B cell (primary cell): ENCODE results near the gene STX18. TPM values are rescaled to one million over a fixed set of nuclear protein-coding genes. Genes with fewer than 3 reads are reported as not detected.

Experiments used
- ATAC-seq: fragments of 200-7000 bp; cut with Tn5 transposase; one replicate; pipeline ENCODE4 v1.10.0; 2021; ENCODE audit warnings: low read depth, mild to moderate bottlenecking, moderate number of reproducible peaks, moderate library complexity
- CTCF ChIA-PET: fragments of 350-600 bp; sonication (Branson Sonifier 250); formaldehyde crosslinking; loops from one replicate; lab custom pipeline; 2021; ENCODE audit warnings: antibody characterized with exemption, inconsistent platforms; lab: Charles Lee
- POLR2A ChIA-PET: fragments of 350-600 bp; sonication (Branson Sonifier 250); formaldehyde crosslinking; loops from one replicate; lab custom pipeline; 2021; ENCODE audit warnings: antibody characterized with exemption; lab: Charles Lee
- DNase-seq: peaks from one replicate; pipeline ENCODE4 v3.0.0; 2013
- H2AFZ ChIP-seq: 2 replicates; pipeline ENCODE4 v1.6.1; 2012; ENCODE audit warnings: mild to moderate bottlenecking, low read depth, low read length; ENCODE audit not compliant: insufficient read depth, poor library complexity, severe bottlenecking
- H3K27ac ChIP-seq, 2 donors: 1 replicate in 1 of 2; 2 replicates in 1 of 2; pipeline ENCODE4 v1.5.1; 2012 to 2013; ENCODE audit warnings: low read length in 2 of 2, mild to moderate bottlenecking in 2 of 2, moderate library complexity in 1 of 2
- H3K27me3 ChIP-seq, 4 experiments: fragments of 200-600 bp in 1 of 4; sonication (generic) in 1 of 4; replicated peaks in 1 of 4; 1 replicate in 2 of 4; 2 replicates in 2 of 4; pipeline versions ENCODE4 v1.6.1 to v1.7.0; 2013 to 2016; ENCODE audit warnings: low read length in 3 of 4, mild to moderate bottlenecking in 2 of 4, mixed read lengths in 1 of 4, moderate library complexity in 1 of 4; ENCODE audit not compliant: insufficient read depth in 4 of 4, control insufficient read depth in 3 of 4; ENCODE audit errors: control extremely low read depth in 1 of 4
- H3K36me3 ChIP-seq, 2 experiments: replicated peaks in 1 of 2; 1 replicate in 1 of 2; 2 replicates in 1 of 2; pipeline versions ENCODE4 v1.6.1 to v1.7.1; 2013; ENCODE audit warnings: low read length in 1 of 2; ENCODE audit not compliant: insufficient read depth in 2 of 2, control insufficient read depth in 1 of 2; ENCODE audit errors: control extremely low read depth in 1 of 2, extremely low read depth in 1 of 2
- H3K4me1 ChIP-seq, 2 donors: fragments of 200-600 bp in 1 of 2; sonication (generic) in 1 of 2; 1 replicate in 1 of 2; 2 replicates in 1 of 2; pipeline versions ENCODE4 v1.5.1 to v1.6.1; 2013 to 2017; ENCODE audit warnings: low read length in 2 of 2; ENCODE audit not compliant: control insufficient read depth in 2 of 2, insufficient read depth in 2 of 2
- H3K4me2 ChIP-seq: replicated peaks from 2 replicates; pipeline ENCODE3; 2012; ENCODE audit warnings: mild to moderate bottlenecking, low read depth, low read length; ENCODE audit not compliant: poor library complexity, severe bottlenecking
- H3K4me3 ChIP-seq, 5 experiments: fragments of 200-600 bp in 1 of 5; sonication (generic) in 1 of 5; 1 replicate in 3 of 5; 2 replicates in 2 of 5; pipeline versions ENCODE4 v1.5.1 to v1.7.0; 2011 to 2016; ENCODE audit warnings: low read length in 4 of 5, mild to moderate bottlenecking in 4 of 5, low read depth in 2 of 5, control low read depth in 1 of 5, moderate library complexity in 1 of 5; ENCODE audit not compliant: insufficient read depth in 1 of 5; ENCODE audit errors: control extremely low read depth in 1 of 5, extremely low read depth in 1 of 5
- H3K79me2 ChIP-seq: fragments of 200-600 bp; sonication (generic); one replicate; pipeline ENCODE4 v1.6.0; 2016; ENCODE audit warnings: low read length; ENCODE audit not compliant: control insufficient read depth, insufficient read depth
- H3K9ac ChIP-seq: fragments of 200-600 bp; sonication (generic); 2 replicates; pipeline ENCODE4 v1.6.1; 2017; ENCODE audit warnings: mild to moderate bottlenecking, low read length, moderate library complexity
- H3K9me3 ChIP-seq, 3 donors: one replicate each; pipeline versions ENCODE4 v1.6.1 to v1.7.1; 2013; ENCODE audit warnings: low read length in 2 of 3; ENCODE audit not compliant: control insufficient read depth in 2 of 3, insufficient read depth in 1 of 3; ENCODE audit errors: control extremely low read depth in 1 of 3
- H4K20me1 ChIP-seq: 2 replicates; pipeline ENCODE4 v1.6.0; 2012; ENCODE audit warnings: mild to moderate bottlenecking, low read length; ENCODE audit not compliant: insufficient read depth, control insufficient read depth, poor library complexity, severe bottlenecking
- H3K27ac Mint-ChIP-seq: one replicate; pipeline ENCODE4 v1.8.0; 2021; ENCODE audit warnings: mixed read lengths
- H3K27me3 Mint-ChIP-seq: one replicate; pipeline ENCODE4 v1.8.0; 2021; ENCODE audit warnings: mixed read lengths
- H3K4me1 Mint-ChIP-seq: one replicate; pipeline ENCODE4 v1.8.0; 2021; ENCODE audit warnings: mixed read lengths
- H3K4me3 Mint-ChIP-seq: one replicate; pipeline ENCODE4 v1.8.0; 2021; ENCODE audit warnings: mixed read lengths
- H3K9me3 Mint-ChIP-seq: one replicate; pipeline ENCODE4 v1.8.0; 2022; ENCODE audit warnings: mixed read lengths; ENCODE audit not compliant: insufficient read depth
- CTCF ChIP-seq: fragments of 200-600 bp; IDR thresholded peaks from one replicate; pipeline ENCODE4 v1.8.0; 2022; ENCODE audit warnings: antibody characterized with exemption, mild to moderate bottlenecking
- EZH2 ChIP-seq: IDR thresholded peaks from 2 replicates; pipeline ENCODE4 v1.6.1; 2012; ENCODE audit warnings: borderline replicate concordance, low read depth, mild to moderate bottlenecking, moderate library complexity, low read length; ENCODE audit not compliant: insufficient read depth, poor library complexity, severe bottlenecking
- WGBS: methylation state at CpG from one replicate; pipeline ENCODE4 v1.1.5; 2013; ENCODE audit warnings: missing lambda C conversion rate; ENCODE audit not compliant: insufficient coverage; 5-methylcytosine and 5-hydroxymethylcytosine counted together
- intact Hi-C: fragments of 100-400 bp; cut with micrococcal nuclease; formaldehyde crosslinking; loops from one replicate; pipeline ENCODE4 v1.10.0; 2022
- polyA plus RNA-seq: library from polyadenylated mRNA; depleted of rRNA; stranded (reverse); fragments of >200 nt; gene quantifications from 2 replicates; pipeline ENCODE4 v1.2.3, GENCODE V29; 2012
- total RNA-seq, 2 donors: library from RNA; stranded (reverse); fragments of 120-200 nt in 1 of 2; gene quantifications; 1 replicate in 1 of 2; 2 replicates in 1 of 2; pipeline versions ENCODE4 v1.2.3 to v1.2.4, GENCODE V29; 2013 to 2022

Gene STX18
- total and polyA plus RNA-seq, 2 donors (not counting 1 experiment from before 2014, with no cell fraction given) = 20.3 to 33.6 TPM

DNA sequence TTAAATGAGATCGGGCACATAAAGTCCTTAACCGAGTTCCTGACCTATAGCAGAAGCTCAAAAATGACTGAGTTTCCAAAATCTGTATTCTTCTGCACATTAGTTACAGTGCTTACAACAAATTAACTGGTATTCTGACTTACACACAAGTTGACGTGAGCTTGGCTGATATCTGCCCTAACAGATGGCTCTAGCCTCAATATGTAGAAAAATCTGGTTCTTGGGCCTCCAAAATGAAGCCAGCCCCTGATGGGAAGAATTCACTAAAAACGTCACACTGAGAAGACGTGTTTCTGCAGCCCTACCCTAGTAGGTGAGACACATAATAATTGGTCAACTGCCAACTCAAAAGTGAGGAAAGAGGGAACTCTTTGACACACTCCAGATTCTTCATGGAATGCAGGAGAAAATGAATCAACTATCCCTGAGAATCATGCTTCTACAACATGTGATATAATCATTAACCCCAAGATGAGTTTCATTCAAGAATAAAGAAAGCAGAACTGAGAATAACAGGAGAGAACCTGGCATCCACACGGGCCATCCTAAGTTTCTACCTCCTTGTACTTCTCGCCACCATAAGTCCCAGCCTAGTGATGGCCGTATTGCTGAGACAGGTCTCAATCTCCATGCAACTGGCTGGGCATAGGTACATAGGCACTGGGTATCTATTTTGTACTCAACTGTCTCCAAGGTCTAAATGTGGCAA lies 8.2 kb downstream of the STX18 start:
- Histone ChIP-seq H4K20me1 (peaks cover 24% of the 10 kb centered on the region), H3K27me3 (no peaks in the 10 kb centered on the region), H3K36me3 (peaks cover 0 to 3% of the 10 kb centered on the region in 2 experiments), H3K9me3 (no peaks in the 10 kb centered on the region), H3K4me1 (no peaks in the 10 kb centered on the region), H3K27ac (no peak overlapping the region), H3K4me3 (no peak overlapping the region), H3K9ac (no peak overlapping the region), H3K4me2 (no peak overlapping the region), H2AFZ (no peak overlapping the region), H3K79me2 (peaks cover 72% of the 10 kb centered on the region)
- intact Hi-C loops = no loop called here
- no peaks in the 10 kb centered on the region for H3K9me3 Mint-ChIP-seq
- H3K27me3 Mint-ChIP-seq = no peaks in the 10 kb centered on the region
- ChIA-PET CTCF (interaction anchor here (1.2 kb wide), 1 partner anchor 45 kb away, joined by 3 read pairs; no protein-coding TSS in a partner anchor), POLR2A (no interaction called here)
- no peak for TF ChIP-seq EZH2
- no peak for TF ChIP-seq CTCF
- peaks cover 6% of the 10 kb centered on the region for H3K4me1 Mint-ChIP-seq
- DNase-seq = no peak
- no peak overlapping the region for H3K27ac Mint-ChIP-seq
- no peak for ATAC-seq
- 98% methylated on average over 5 of the region's 8 CpGs for whole genome bisulfite sequencing
- H3K4me3 Mint-ChIP-seq = no peak overlapping the region

GRCh38 chr4:4532371-4533154 lies 9.3 kb downstream of the STX18 start:
- H3K4me2 ChIP-seq = no peak overlapping the region
- no peak overlapping the region for H2AFZ ChIP-seq
- intact Hi-C loops = no loop called here
- CTCF ChIA-PET = interaction anchor here (0.9 to 1.2 kb wide), 2 partner anchors 11 to 44 kb away, joined by 3 read pairs; no protein-coding TSS in a partner anchor
- ATAC-seq (no peak), DNase-seq (no peak)
- POLR2A ChIA-PET = no interaction called here
- H3K27me3 ChIP-seq = no peaks in the 10 kb centered on the region
- H3K4me1 Mint-ChIP-seq = peaks cover 4% of the 10 kb centered on the region
- no peak overlapping the region for H3K27ac Mint-ChIP-seq
- H3K4me3 Mint-ChIP-seq = no peak overlapping the region
- H4K20me1 ChIP-seq = peaks cover 14% of the 10 kb centered on the region
- H3K9me3 Mint-ChIP-seq = no peaks in the 10 kb centered on the region
- no peaks in the 10 kb centered on the region for H3K4me1 ChIP-seq
- no peak overlapping the region for H3K9ac ChIP-seq
- H3K27ac ChIP-seq = no peak overlapping the region
- H3K27me3 Mint-ChIP-seq = no peaks in the 10 kb centered on the region
- peaks cover 0 to 3% of the 10 kb centered on the region in 2 experiments for H3K36me3 ChIP-seq
- no peaks in the 10 kb centered on the region for H3K9me3 ChIP-seq
- H3K79me2 ChIP-seq = peaks cover 70% of the 10 kb centered on the region
- no CpG with 5 or more reads among the region's 3 CpGs for WGBS
- TF ChIP-seq EZH2 (no peak), CTCF (no peak)
- no peak overlapping the region for H3K4me3 ChIP-seq
